ENCODE measurements around the gene EOMES. TPM values are rescaled to one million over a fixed set of nuclear protein-coding genes. Genes with fewer than 3 reads are reported as not detected.
A peak's percentile ranks its signal among the peaks of the same experiment; 100 is the strongest.

The EOMES gene
- total and polyA plus RNA-seq, 2 donors (not counting 1 experiment from before 2014, with no cell fraction given) = under 0.01 to 0.01 TPM

GRCh38 chr3:27714146-27714526, 8.0 kb downstream of the EOMES start:
- Histone ChIP-seq H4K20me1 (ENCODE audit: control insufficient read depth, extremely low read depth, insufficient read depth, low read length) (no peaks in the 10 kb centered on the region), H3K9me3 (ENCODE audit: control insufficient read depth, insufficient read depth, low read depth, low read length) (no peaks in the 10 kb centered on the region), H3K4me3 (replicated peaks in 1 of 4; ENCODE audit: control extremely low read depth in 1 of 4, insufficient read depth in 1 of 4, low read depth in 3 of 4, low read length in 4 of 4) (peak overlapping the region; percentile 0 to 76 (median 66)), H3K36me3 (ENCODE audit: control insufficient read depth, insufficient read depth, low read length) (no peaks in the 10 kb centered on the region), H3K27me3 (ENCODE audit: control insufficient read depth, insufficient read depth, low read length) (peaks cover 19% of the 10 kb centered on the region), H3K9ac (ENCODE audit: insufficient read depth, low read length) (no peak overlapping the region), H3K4me1 (ENCODE audit: control insufficient read depth, extremely low read depth, insufficient read depth, low read length) (peaks cover 3% of the 10 kb centered on the region), H3K4me2 (ENCODE audit: extremely low read depth, insufficient read depth, low read length) (peak overlapping the region; percentile 97), H2AFZ (ENCODE audit: low read length) (no peak overlapping the region), H3K79me2 (ENCODE audit: control insufficient read depth, insufficient read depth, low read length) (no peaks in the 10 kb centered on the region), H3K27ac (ENCODE audit: insufficient read depth, low read length) (no peak overlapping the region)
- TF ChIP-seq EZH2 (IDR thresholded peaks at IDR 0.05; ENCODE audit: low read length, missing control alignments) = no peak
- DNase-seq (ENCODE audit: low read depth in 2 of 2) = no peak

DNA sequence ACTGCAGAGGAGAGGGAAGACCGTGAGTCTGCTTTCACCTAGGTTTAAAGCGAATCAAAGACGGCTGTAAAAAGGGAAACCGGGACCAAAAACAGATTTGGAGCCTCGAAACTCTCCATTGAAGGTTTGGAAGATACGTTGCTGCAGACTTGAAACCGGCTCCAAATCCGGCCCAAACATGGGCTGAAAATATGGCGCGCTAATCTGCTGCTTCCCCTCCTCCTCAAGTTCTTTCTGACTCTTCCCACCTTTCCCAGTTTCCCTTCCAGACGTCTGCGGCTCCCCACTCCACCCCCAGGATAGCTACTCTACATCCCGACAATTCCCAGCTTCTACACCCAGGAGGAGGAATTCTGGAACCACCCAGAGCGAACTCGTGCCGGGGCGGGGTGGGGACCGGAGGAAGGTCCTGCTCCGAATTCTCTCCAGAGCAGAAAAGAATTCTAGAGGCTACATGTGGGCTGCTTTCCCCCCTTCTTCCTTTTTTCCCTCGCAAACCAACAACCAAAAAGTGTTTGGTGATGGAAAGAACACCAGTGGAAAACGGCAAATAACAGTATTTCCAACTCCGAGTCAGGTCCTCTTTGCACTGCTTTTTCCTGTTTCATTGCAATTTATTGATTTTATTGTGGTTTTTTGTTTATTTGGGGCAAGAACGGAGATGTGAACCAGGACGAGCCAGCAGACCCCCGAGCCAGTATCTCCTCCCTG, 8.5 kb downstream of the EOMES start:
- Histone ChIP-seq H3K4me3 (replicated peaks in 1 of 4; ENCODE audit: control extremely low read depth in 1 of 4, insufficient read depth in 1 of 4, low read depth in 3 of 4, low read length in 4 of 4) (peak overlapping the region; percentile 62 to 76 (median 66)), H3K4me1 (ENCODE audit: control insufficient read depth, extremely low read depth, insufficient read depth, low read length) (peaks cover 3% of the 10 kb centered on the region), H3K9me3 (ENCODE audit: control insufficient read depth, insufficient read depth, low read depth, low read length) (no peaks in the 10 kb centered on the region), H3K27ac (ENCODE audit: insufficient read depth, low read length) (no peak overlapping the region), H3K27me3 (ENCODE audit: control insufficient read depth, insufficient read depth, low read length) (peaks cover 19% of the 10 kb centered on the region), H4K20me1 (ENCODE audit: control insufficient read depth, extremely low read depth, insufficient read depth, low read length) (no peaks in the 10 kb centered on the region), H3K9ac (ENCODE audit: insufficient read depth, low read length) (no peak overlapping the region), H3K79me2 (ENCODE audit: control insufficient read depth, insufficient read depth, low read length) (no peaks in the 10 kb centered on the region), H2AFZ (ENCODE audit: low read length) (peak overlapping the region; percentile 82), H3K4me2 (ENCODE audit: extremely low read depth, insufficient read depth, low read length) (peak overlapping the region; percentile 97), H3K36me3 (ENCODE audit: control insufficient read depth, insufficient read depth, low read length) (no peaks in the 10 kb centered on the region)
- TF ChIP-seq EZH2 (IDR thresholded peaks at IDR 0.05; ENCODE audit: low read length, missing control alignments) = peak; percentile 49
- TF ChIP-seq, protein P1, sequence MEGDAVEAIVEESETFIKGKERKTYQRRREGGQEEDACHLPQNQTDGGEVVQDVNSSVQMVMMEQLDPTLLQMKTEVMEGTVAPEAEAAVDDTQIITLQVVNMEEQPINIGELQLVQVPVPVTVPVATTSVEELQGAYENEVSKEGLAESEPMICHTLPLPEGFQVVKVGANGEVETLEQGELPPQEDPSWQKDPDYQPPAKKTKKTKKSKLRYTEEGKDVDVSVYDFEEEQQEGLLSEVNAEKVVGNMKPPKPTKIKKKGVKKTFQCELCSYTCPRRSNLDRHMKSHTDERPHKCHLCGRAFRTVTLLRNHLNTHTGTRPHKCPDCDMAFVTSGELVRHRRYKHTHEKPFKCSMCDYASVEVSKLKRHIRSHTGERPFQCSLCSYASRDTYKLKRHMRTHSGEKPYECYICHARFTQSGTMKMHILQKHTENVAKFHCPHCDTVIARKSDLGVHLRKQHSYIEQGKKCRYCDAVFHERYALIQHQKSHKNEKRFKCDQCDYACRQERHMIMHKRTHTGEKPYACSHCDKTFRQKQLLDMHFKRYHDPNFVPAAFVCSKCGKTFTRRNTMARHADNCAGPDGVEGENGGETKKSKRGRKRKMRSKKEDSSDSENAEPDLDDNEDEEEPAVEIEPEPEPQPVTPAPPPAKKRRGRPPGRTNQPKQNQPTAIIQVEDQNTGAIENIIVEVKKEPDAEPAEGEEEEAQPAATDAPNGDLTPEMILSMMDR (conservative IDR thresholded peaks at IDR 0.05 in 1 of 2, IDR thresholded peaks at IDR 0.05 in 1 of 2; ENCODE audit: low read depth in 1 of 2, low read length in 2 of 2) = no peak
- DNase-seq (ENCODE audit: low read depth in 2 of 2) = no peak

GRCh38 chr3:27713078-27713423, 9.1 kb downstream of the EOMES start:
- Histone ChIP-seq H3K27ac (ENCODE audit: insufficient read depth, low read length) (no peak overlapping the region), H3K9me3 (ENCODE audit: control insufficient read depth, insufficient read depth, low read depth, low read length) (no peaks in the 10 kb centered on the region), H4K20me1 (ENCODE audit: control insufficient read depth, extremely low read depth, insufficient read depth, low read length) (no peaks in the 10 kb centered on the region), H3K4me1 (ENCODE audit: control insufficient read depth, extremely low read depth, insufficient read depth, low read length) (peaks cover 3% of the 10 kb centered on the region), H3K9ac (ENCODE audit: insufficient read depth, low read length) (no peak overlapping the region), H3K4me2 (ENCODE audit: extremely low read depth, insufficient read depth, low read length) (peak overlapping the region; percentile 97), H2AFZ (ENCODE audit: low read length) (peak overlapping the region; percentile 82), H3K4me3 (replicated peaks in 1 of 4; ENCODE audit: control extremely low read depth in 1 of 4, insufficient read depth in 1 of 4, low read depth in 3 of 4, low read length in 4 of 4) (peak overlapping the region; percentile 62 to 76 (median 66)), H3K36me3 (ENCODE audit: control insufficient read depth, insufficient read depth, low read length) (no peaks in the 10 kb centered on the region), H3K79me2 (ENCODE audit: control insufficient read depth, insufficient read depth, low read length) (no peaks in the 10 kb centered on the region), H3K27me3 (ENCODE audit: control insufficient read depth, insufficient read depth, low read length) (peaks cover 16% of the 10 kb centered on the region)
- DNase-seq (ENCODE audit: low read depth in 2 of 2) = no peak
- TF ChIP-seq, protein P1 (conservative IDR thresholded peaks at IDR 0.05 in 1 of 2, IDR thresholded peaks at IDR 0.05 in 1 of 2; ENCODE audit: low read depth in 1 of 2, low read length in 2 of 2) = no peak
- TF ChIP-seq EZH2 (IDR thresholded peaks at IDR 0.05; ENCODE audit: low read length, missing control alignments) = no peak

Data from fibroblast of lung (primary cell).